Psoas muscle (tissue), 8 donors: Measurements from ENCODE around the gene CTCFL. TPM values are rescaled to one million over a fixed set of nuclear protein-coding genes. Genes with fewer than 3 reads are reported as not detected.

ENCODE experiments used
- ATAC-seq, 4 donors: fragments of 200-7000 bp; cut with Tn5 transposase; one replicate each; pipeline ENCODE4 v1.9.1; 2020; ENCODE audit warnings: moderate library complexity in 3 of 4, mild to moderate bottlenecking in 2 of 4
- DNase-seq, 2 donors: peaks; one replicate each; pipeline ENCODE4 v3.0.0-alpha.2; 2020
- H3K27ac ChIP-seq: fragments of 200-600 bp; one replicate; pipeline ENCODE4 v1.8.0; 2022
- H3K27me3 ChIP-seq, 3 donors: fragments of 200-600 bp in 1 of 3; one replicate each; pipeline versions ENCODE4 v1.6.1 to v1.8.0; 2013 to 2022; ENCODE audit warnings: low read length in 2 of 3, mild to moderate bottlenecking in 2 of 3, moderate library complexity in 1 of 3; ENCODE audit not compliant: insufficient read depth in 3 of 3
- H3K36me3 ChIP-seq, 2 donors: fragments of 200-600 bp in 1 of 2; one replicate each; pipeline versions ENCODE4 v1.6.1 to v1.8.0; 2013 to 2022; ENCODE audit warnings: low read depth in 1 of 2, mild to moderate bottlenecking in 1 of 2, moderate library complexity in 1 of 2; ENCODE audit not compliant: insufficient read depth in 1 of 2
- H3K4me1 ChIP-seq: fragments of 200-600 bp; one replicate; pipeline ENCODE4 v1.8.0; 2022
- H3K4me3 ChIP-seq: fragments of 200-600 bp; one replicate; pipeline ENCODE4 v1.8.0; 2022; ENCODE audit warnings: mild to moderate bottlenecking
- H3K9me3 ChIP-seq: fragments of 200-600 bp; one replicate; pipeline ENCODE4 v1.8.0; 2022
- WGBS, 3 donors: extraction: QIAGEN DNeasy Blood & Tissue Kit; methylation state at CpG; one replicate each; pipeline versions ENCODE4 v1.1.6 to v1.1.7; 2013; 5-methylcytosine and 5-hydroxymethylcytosine counted together
- intact Hi-C, 2 donors: fragments of 100-400 bp; cut with DNase I; formaldehyde crosslinking; loops; one replicate each; pipeline versions ENCODE4 v1.11.0 to v1.14.2; 2022
- polyA plus RNA-seq, 3 donors: library from polyadenylated mRNA; stranded (reverse); fragments of 200-250 nt; gene quantifications; one replicate each; pipeline ENCODE4 v1.2.3, GENCODE V29; 2013
- total RNA-seq, 4 donors: library from RNA; stranded (reverse); fragmentation: NEBNext Ultra II Directional in 2 of 4; extraction: Animal tissue kit (Norgen Biotek cat#: 25700) in 2 of 4; gene quantifications; one replicate each; pipeline versions ENCODE4 v1.2.1 to v1.2.4, GENCODE V29; 2021 to 2023
- TF ChIP-seq, protein P1 (sequence below): fragments of 200-600 bp; IDR thresholded peaks from one replicate; pipeline ENCODE4 v1.8.0; 2022; ENCODE audit warnings: antibody characterized with exemption
- donor health status: healthy with polysubstance abuse.
- donor health status: DM: no; HTN: no; CAD: no; lungs with moderate emphysema.
- donor health status: Bipolar disorder and iron deficiency.
- donor health status: healthy.
- donor health status: DM: yes; HTN: yes; CAD: no.
- donor health status: DM: no; HTN: no; CAD: no.
- donor health status: DM: no; HTN: no; CAD: no.
- donor health status: DM: yes; HTN: yes; CAD: no.

Gene CTCFL
- total and polyA plus RNA-seq, 7 donors = not detected

GRCh38 chr20:57544838-57545564, 20.1 kb upstream of the CTCFL start:
- DNase-seq (no peak), ATAC-seq (no peak)
- intact Hi-C loops = no loop called here
- Histone ChIP-seq H3K4me3 (no peak overlapping the region), H3K4me1 (no peaks in the 10 kb centered on the region), H3K27me3 (peaks cover 0 to 14% (median 0%) of the 10 kb centered on the region in 3 donors), H3K9me3 (no peaks in the 10 kb centered on the region), H3K36me3 (no peaks in the 10 kb centered on the region), H3K27ac (no peak overlapping the region)
- 51 to 67% (median 63%) methylated on average over 12 of the region's 12 CpGs for WGBS, 3 donors
- TF ChIP-seq, protein P1, sequence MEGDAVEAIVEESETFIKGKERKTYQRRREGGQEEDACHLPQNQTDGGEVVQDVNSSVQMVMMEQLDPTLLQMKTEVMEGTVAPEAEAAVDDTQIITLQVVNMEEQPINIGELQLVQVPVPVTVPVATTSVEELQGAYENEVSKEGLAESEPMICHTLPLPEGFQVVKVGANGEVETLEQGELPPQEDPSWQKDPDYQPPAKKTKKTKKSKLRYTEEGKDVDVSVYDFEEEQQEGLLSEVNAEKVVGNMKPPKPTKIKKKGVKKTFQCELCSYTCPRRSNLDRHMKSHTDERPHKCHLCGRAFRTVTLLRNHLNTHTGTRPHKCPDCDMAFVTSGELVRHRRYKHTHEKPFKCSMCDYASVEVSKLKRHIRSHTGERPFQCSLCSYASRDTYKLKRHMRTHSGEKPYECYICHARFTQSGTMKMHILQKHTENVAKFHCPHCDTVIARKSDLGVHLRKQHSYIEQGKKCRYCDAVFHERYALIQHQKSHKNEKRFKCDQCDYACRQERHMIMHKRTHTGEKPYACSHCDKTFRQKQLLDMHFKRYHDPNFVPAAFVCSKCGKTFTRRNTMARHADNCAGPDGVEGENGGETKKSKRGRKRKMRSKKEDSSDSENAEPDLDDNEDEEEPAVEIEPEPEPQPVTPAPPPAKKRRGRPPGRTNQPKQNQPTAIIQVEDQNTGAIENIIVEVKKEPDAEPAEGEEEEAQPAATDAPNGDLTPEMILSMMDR = no peak

- intact Hi-C loops = no loop called here
- ATAC-seq = no peak
- 43 to 74% (median 72%) methylated on average over 2 of the region's 2 CpGs for WGBS, 3 donors
- no peak for DNase-seq
- Histone ChIP-seq H3K27ac (no peak overlapping the region), H3K4me1 (no peaks in the 10 kb centered on the region), H3K4me3 (no peak overlapping the region), H3K36me3 (no peaks in the 10 kb centered on the region), H3K27me3 (peaks cover 0 to 9% (median 2%) of the 10 kb centered on the region in 3 donors), H3K9me3 (no peaks in the 10 kb centered on the region)
- TF ChIP-seq, protein P1 = no peak
Observed at GRCh38 chr20:57543754-57544153, 18.8 kb upstream of the CTCFL start.

GRCh38 chr20:57540890-57541580, 16.1 kb upstream of the CTCFL start:
- ATAC-seq (no peak), DNase-seq (no peak)
- Histone ChIP-seq H3K27me3 (peaks cover 0 to 9% (median 2%) of the 10 kb centered on the region in 3 donors), H3K4me1 (no peaks in the 10 kb centered on the region), H3K9me3 (no peaks in the 10 kb centered on the region), H3K27ac (no peak overlapping the region), H3K36me3 (no peaks in the 10 kb centered on the region), H3K4me3 (no peak overlapping the region)
- TF ChIP-seq, protein P1 = no peak
- 70 to 73% (median 70%) methylated on average over 17 of the region's 17 CpGs for WGBS, 3 donors
- intact Hi-C loops = no loop called here

DNA sequence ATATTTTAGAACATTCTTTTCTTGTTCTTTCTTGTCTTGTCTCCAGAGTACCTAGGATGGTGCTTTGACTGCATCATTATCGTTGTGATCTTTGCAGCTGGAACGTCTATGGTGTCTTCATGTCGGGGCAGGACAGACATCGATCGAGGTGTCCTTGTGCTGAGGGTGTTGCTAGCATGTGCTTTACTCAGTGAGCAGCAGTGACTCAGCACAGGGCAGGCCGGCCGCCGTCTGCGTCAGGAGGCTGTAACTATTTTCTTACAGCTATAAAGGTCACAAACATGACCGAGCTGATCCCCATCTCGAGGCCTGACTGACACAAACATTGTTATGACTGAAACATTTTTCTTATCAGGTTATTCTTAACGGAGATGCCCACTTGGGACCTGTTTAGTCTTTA, 14.9 kb upstream of the CTCFL start:
- TF ChIP-seq, protein P1 = no peak
- H3K4me3 ChIP-seq = no peak overlapping the region
- DNase-seq = no peak
- ATAC-seq = no peak
- intact Hi-C loops = no loop called here
- H3K9me3 ChIP-seq = no peaks in the 10 kb centered on the region
- H3K27ac ChIP-seq = no peak overlapping the region
- H3K4me1 ChIP-seq = no peaks in the 10 kb centered on the region
- H3K27me3 ChIP-seq = peaks cover 0 to 9% (median 2%) of the 10 kb centered on the region in 3 donors
- H3K36me3 ChIP-seq = no peaks in the 10 kb centered on the region
- 81 to 83% (median 83%) methylated on average over 12 of the region's 12 CpGs for WGBS, 3 donors
